Bronchial epithelial cell (primary cell): Measurements from ENCODE around the gene HDAC4. TPM values are rescaled to one million over a fixed set of nuclear protein-coding genes. Genes with fewer than 3 reads are reported as not detected.
A peak's percentile ranks its signal among the peaks of the same experiment; 100 is the strongest.

Experiments
- DNase-seq: peaks from one replicate; pipeline ENCODE4 v3.0.0-alpha.2; 2010; ENCODE audit warnings: low read depth
- FAIRE-seq: peaks from 2 replicates; lab custom pipeline; 2011; peaks lifted over from hg19 to GRCh38; lab: Jason Lieb, UNC
- H3K27me3 ChIP-seq: 2 replicates; pipeline ENCODE4 v1.5.1; 2011; ENCODE audit warnings: low read length; ENCODE audit not compliant: control insufficient read depth, insufficient read depth
- H3K36me3 ChIP-seq: 2 replicates; pipeline ENCODE4 v1.5.1; 2011; ENCODE audit warnings: low read length; ENCODE audit not compliant: control insufficient read depth, insufficient read depth
- H3K4me3 ChIP-seq: 2 replicates; pipeline ENCODE4 v1.5.1; 2011; ENCODE audit warnings: mild to moderate bottlenecking, low read depth, low read length, control low read depth
- CTCF ChIP-seq: IDR thresholded peaks from 2 replicates; pipeline ENCODE4 v1.5.1; 2011; ENCODE audit warnings: mild to moderate bottlenecking, moderate library complexity, low read length, control low read depth, inconsistent platforms; ENCODE audit not compliant: insufficient read depth, severe bottlenecking
- total RNA-seq: library from RNA; depleted of rRNA; stranded (reverse); fragments of >200 nt; gene quantifications from 2 replicates; pipeline ENCODE4 v1.2.1, GENCODE V29; 2014

HDAC4 gene
- total RNA-seq, 1 donor from 2014 or later = 5.3 TPM

GRCh38 chr2:239145106-239145505 lies 255.7 kb downstream of the HDAC4 start:
- FAIRE-seq (no peak), DNase-seq (no peak)
- Histone ChIP-seq H3K36me3 (no peaks in the 10 kb centered on the region), H3K27me3 (no peaks in the 10 kb centered on the region), H3K4me3 (no peak overlapping the region)
- TF ChIP-seq CTCF = no peak

- Histone ChIP-seq H3K4me3 (no peak overlapping the region), H3K36me3 (no peaks in the 10 kb centered on the region), H3K27me3 (no peaks in the 10 kb centered on the region)
- FAIRE-seq (no peak), DNase-seq (no peak)
- no peak for TF ChIP-seq CTCF
Observed at GRCh38 chr2:239144713-239144999, 256.2 kb downstream of the HDAC4 start.

- TF ChIP-seq CTCF = peak; percentile 58
- peak; percentile 5 for DNase-seq
- H3K27me3 ChIP-seq = no peaks in the 10 kb centered on the region
- H3K4me3 ChIP-seq = no peak overlapping the region
- peak; percentile 60 for FAIRE-seq
- no peaks in the 10 kb centered on the region for H3K36me3 ChIP-seq
Observed at GRCh38 chr2:239143858-239144712, 256.7 kb downstream of the HDAC4 start.

- no peaks in the 10 kb centered on the region for H3K36me3 ChIP-seq
Observed at GRCh38 chr2:239142806-239143205, 258.0 kb downstream of the HDAC4 start.

GRCh38 chr2:239142296-239142695 lies 258.5 kb downstream of the HDAC4 start:
- FAIRE-seq = no peak
- no peak for TF ChIP-seq CTCF
- Histone ChIP-seq H3K4me3 (no peak overlapping the region), H3K36me3 (no peaks in the 10 kb centered on the region), H3K27me3 (no peaks in the 10 kb centered on the region)
- no peak for DNase-seq

More at GRCh38 chr2:239142806-239143205, 258.0 kb downstream of the HDAC4 start:
- H3K27me3 ChIP-seq = no peaks in the 10 kb centered on the region
- no peak overlapping the region for H3K4me3 ChIP-seq
- TF ChIP-seq CTCF = no peak
- peak; percentile 94 for FAIRE-seq
- DNase-seq = peak; percentile 18
